H1 (cell line): Measurements from ENCODE around the gene RBM4B. TPM values are rescaled to one million over a fixed set of nuclear protein-coding genes. Genes with fewer than 3 reads are reported as not detected.

ENCODE experiments used
- CTCF ChIA-PET: fragments of 300-600 bp; sonication (Branson Sonifier 250); formaldehyde crosslinking; loops from one replicate; lab custom pipeline; 2021; ENCODE audit not compliant: partially characterized antibody; lab: Charles Lee
- POLR2A ChIA-PET: fragments of 300-600 bp; sonication (Branson Sonifier 250); formaldehyde crosslinking; loops from one replicate; lab custom pipeline; 2021; ENCODE audit warnings: inconsistent platforms; ENCODE audit not compliant: partially characterized antibody; lab: Charles Lee
- DNase-seq, 2 experiments: peaks; one replicate each; pipeline versions ENCODE4 v3.0.0 to v3.0.0-alpha.2; 2010 to 2022; ENCODE audit warnings: low spot score in 2 of 2, low read depth in 1 of 2, mixed read lengths in 1 of 2
- FAIRE-seq: peaks from 2 replicates; lab custom pipeline; 2011; peaks lifted over from hg19 to GRCh38; lab: Jason Lieb, UNC
- H2AFZ ChIP-seq: 2 replicates; pipeline ENCODE4 v1.8.1; 2012; ENCODE audit warnings: low read length, inconsistent platforms
- H2AK5ac ChIP-seq: 2 replicates; pipeline ENCODE4 v1.6.1; 2013; ENCODE audit warnings: low read depth, low read length
- H2BK120ac ChIP-seq: replicated peaks from 2 replicates; pipeline ENCODE3; 2013; ENCODE audit warnings: low read depth, low read length, inconsistent platforms
- H2BK12ac ChIP-seq: 2 replicates; pipeline ENCODE4 v1.6.1; 2013; ENCODE audit warnings: low read depth, low read length
- H2BK15ac ChIP-seq: 2 replicates; pipeline ENCODE4 v1.6.1; 2013; ENCODE audit warnings: low read length
- H2BK20ac ChIP-seq: 2 replicates; pipeline ENCODE4 v1.6.1; 2013; ENCODE audit warnings: low read length
- H2BK5ac ChIP-seq: 2 replicates; pipeline ENCODE4 v1.6.1; 2013; ENCODE audit warnings: low read depth, low read length
- H3K14ac ChIP-seq: 2 replicates; pipeline ENCODE4 v1.6.1; 2013; ENCODE audit warnings: inconsistent platforms; ENCODE audit not compliant: insufficient read length
- H3K18ac ChIP-seq: 2 replicates; pipeline ENCODE4 v1.6.1; 2013; ENCODE audit warnings: low read length; ENCODE audit errors: extremely low read depth
- H3K23ac ChIP-seq: 2 replicates; pipeline ENCODE4 v1.6.1; 2013; ENCODE audit warnings: inconsistent platforms; ENCODE audit not compliant: insufficient read length
- H3K23me2 ChIP-seq: 2 replicates; pipeline ENCODE4 v1.6.1; 2013; ENCODE audit warnings: low read depth, low read length
- H3K27ac ChIP-seq: 2 replicates; pipeline ENCODE4 v1.6.1; 2011; ENCODE audit warnings: low read depth, low read length, inconsistent platforms
- H3K27me3 ChIP-seq, 4 experiments: replicated peaks in 1 of 4; 1 replicate in 1 of 4; 2 replicates in 3 of 4; pipeline versions ENCODE4 v1.6.1 to v1.8.1; 2011 to 2013; ENCODE audit warnings: low read length in 3 of 4, mild to moderate bottlenecking in 3 of 4, inconsistent platforms in 2 of 4, mixed read lengths in 2 of 4, moderate library complexity in 1 of 4; ENCODE audit not compliant: control insufficient read depth in 3 of 4, insufficient read depth in 3 of 4; ENCODE audit errors: extremely low read depth in 1 of 4
- H3K36me3 ChIP-seq, 4 experiments: 2 replicates each; pipeline versions ENCODE4 v1.6.1 to v1.8.1; 2011 to 2013; ENCODE audit warnings: mild to moderate bottlenecking in 4 of 4, low read length in 3 of 4, moderate library complexity in 2 of 4, control low read depth in 1 of 4, inconsistent platforms in 1 of 4; ENCODE audit not compliant: insufficient read depth in 4 of 4, control insufficient read depth in 2 of 4
- H3K4ac ChIP-seq: replicated peaks from 2 replicates; pipeline ENCODE3; 2013; ENCODE audit warnings: low read length, low read depth, mixed read lengths, inconsistent platforms; ENCODE audit not compliant: insufficient read length
- H3K4me1 ChIP-seq, 4 experiments: replicated peaks in 1 of 4; 1 replicate in 1 of 4; 2 replicates in 3 of 4; pipeline versions ENCODE4 v1.6.1 to v1.8.1; 2011 to 2013; ENCODE audit warnings: low read length in 3 of 4, inconsistent platforms in 2 of 4, mixed read lengths in 1 of 4; ENCODE audit not compliant: insufficient read depth in 4 of 4, control insufficient read depth in 3 of 4
- H3K4me2 ChIP-seq, 2 experiments: 2 replicates each; pipeline versions ENCODE4 v1.6.1 to v1.8.1; 2011 to 2013; ENCODE audit warnings: low read depth in 2 of 2, low read length in 2 of 2, control low read depth in 1 of 2, inconsistent platforms in 1 of 2, mild to moderate bottlenecking in 1 of 2; ENCODE audit not compliant: insufficient read depth in 1 of 2
- H3K4me3 ChIP-seq, 4 experiments: fragments of 200-600, 300-600 bp in 1 of 4; sonication (generic), shearing (Covaris generic), sonication (Bioruptor Twin) in 1 of 4; 2 replicates each; pipeline versions ENCODE4 v1.5.1 to v1.8.1; 2011 to 2016; ENCODE audit warnings: low read length in 4 of 4, low read depth in 3 of 4, control low read depth in 2 of 4, inconsistent platforms in 2 of 4, mild to moderate bottlenecking in 2 of 4, mixed read lengths in 1 of 4, moderate library complexity in 1 of 4; ENCODE audit not compliant: insufficient read depth in 2 of 4; ENCODE audit errors: extremely low read depth in 1 of 4
- H3K56ac ChIP-seq: replicated peaks from 2 replicates; pipeline ENCODE3; 2013; ENCODE audit warnings: low read depth, mild to moderate bottlenecking, mixed read lengths, low read length, inconsistent platforms; ENCODE audit not compliant: insufficient read length
- H3K79me1 ChIP-seq: 2 replicates; pipeline ENCODE4 v1.6.1; 2013; ENCODE audit warnings: low read depth, low read length, control low read depth
- H3K79me2 ChIP-seq, 2 experiments: 2 replicates each; pipeline versions ENCODE4 v1.6.1 to v1.8.1; 2012 to 2013; ENCODE audit warnings: low read length in 2 of 2, mild to moderate bottlenecking in 2 of 2, inconsistent platforms in 1 of 2; ENCODE audit not compliant: insufficient read depth in 2 of 2, control insufficient read depth in 1 of 2
- H3K9ac ChIP-seq, 4 experiments: replicated peaks in 1 of 4; 1 replicate in 1 of 4; 2 replicates in 3 of 4; pipeline versions ENCODE4 v1.6.1 to v1.8.1; 2011 to 2013; ENCODE audit warnings: low read depth in 3 of 4, low read length in 3 of 4, control low read depth in 2 of 4, mild to moderate bottlenecking in 2 of 4, moderate library complexity in 2 of 4, inconsistent platforms in 1 of 4; ENCODE audit errors: extremely low read depth in 1 of 4
- H3K9me3 ChIP-seq, 2 experiments: 2 replicates each; pipeline versions ENCODE4 v1.6.1 to v1.8.1; 2012 to 2013; ENCODE audit warnings: mild to moderate bottlenecking in 2 of 2, moderate library complexity in 2 of 2, control low read depth in 1 of 2, inconsistent platforms in 1 of 2, low read depth in 1 of 2, low read length in 1 of 2, mixed read lengths in 1 of 2; ENCODE audit not compliant: insufficient read depth in 2 of 2
- H4K20me1 ChIP-seq, 2 experiments: replicated peaks in 1 of 2; 2 replicates each; pipeline versions ENCODE3 to v1.8.1; 2011 to 2013; ENCODE audit warnings: inconsistent platforms in 2 of 2, low read length in 2 of 2, mild to moderate bottlenecking in 1 of 2; ENCODE audit not compliant: insufficient read depth in 2 of 2, control insufficient read depth in 1 of 2
- H4K5ac ChIP-seq: 2 replicates; pipeline ENCODE4 v1.6.1; 2013; ENCODE audit warnings: low read length, low read depth, mixed read lengths, inconsistent platforms; ENCODE audit not compliant: insufficient read length
- H4K8ac ChIP-seq: 2 replicates; pipeline ENCODE4 v1.8.0; 2013; ENCODE audit warnings: mild to moderate bottlenecking, moderate library complexity, low read length, inconsistent platforms; ENCODE audit not compliant: insufficient read depth; ENCODE audit errors: extremely low read depth
- H4K91ac ChIP-seq: replicated peaks from 2 replicates; pipeline ENCODE3; 2013; ENCODE audit warnings: low read length, mixed read lengths, inconsistent platforms; ENCODE audit not compliant: insufficient read length
- HDAC2 ChIP-seq, 2 experiments: fragments of 300-600 bp in 1 of 2; sonication (generic) in 1 of 2; IDR thresholded peaks; 2 replicates each; pipeline ENCODE4 v1.6.1; 2011 to 2012; ENCODE audit warnings: low read depth in 2 of 2, low read length in 2 of 2, mild to moderate bottlenecking in 2 of 2, moderate library complexity in 2 of 2, borderline replicate concordance in 1 of 2, inconsistent platforms in 1 of 2
- MAFK ChIP-seq: IDR thresholded peaks from 2 replicates; pipeline ENCODE4 v1.6.1; 2012; ENCODE audit warnings: low read depth, mild to moderate bottlenecking, improper control_type of control experiment, low read length
- WGBS, 2 experiments: shearing (Covaris generic) in 1 of 2; methylation state at CpG; one replicate each; pipeline versions ENCODE4 v1.1.6 to v1.1.7; 2013 to 2015; ENCODE audit warnings: low lambda C conversion rate in 2 of 2, mixed read lengths in 2 of 2, inconsistent platforms in 1 of 2, low coverage in 1 of 2, missing lambda C conversion rate in 1 of 2; ENCODE audit not compliant: insufficient replicate concordance in 2 of 2, insufficient coverage in 1 of 2, insufficient read length in 1 of 2; ENCODE audit errors: extremely low coverage in 1 of 2, missing lambda C conversion rate in 1 of 2; 5-methylcytosine and 5-hydroxymethylcytosine counted together
- polyA plus RNA-seq, 7 experiments: library from polyadenylated mRNA; depleted of rRNA in 3 of 7; stranded (reverse) in 5 of 7; unstranded in 2 of 7; fragments of >200 nt in 5 of 7; fragments of 200-250 nt in 2 of 7; gene quantifications; 1 replicate in 5 of 7; 2 replicates in 1 of 7; 4 replicates in 1 of 7; pipeline versions ENCODE4 v1.2.1 to v1.2.3, GENCODE V29; 2011 to 2013; ENCODE audit warnings: missing spikeins in 2 of 7, mixed read lengths in 2 of 7
- total RNA-seq: library from RNA; stranded (reverse); fragmentation: NEBNext Ultra II Directional; extraction: Animal tissue kit (Norgen Biotek cat#: 25700); gene quantifications from 2 replicates; pipeline ENCODE4 v1.2.1, GENCODE V29; 2021

The RBM4B gene
- total and polyA plus RNA-seq, 2 of the 8 experiments (the other 6 are each of a cell fraction or from before 2014, with no cell fraction given) = 27.5 to 30.5 TPM

GRCh38 chr11:66617155-66617834, 60.4 kb downstream of the RBM4B start:
- Histone ChIP-seq H4K8ac (peak overlapping the region; percentile 19; the same call in 1 of the 2 replicates), H2BK120ac (no peak overlapping the region), H4K5ac (no peak overlapping the region), H3K4me1 (peaks cover 0 to 15% (median 3%) of the 10 kb centered on the region in 4 experiments; a peak in 4 of 7 replicates), H2BK12ac (no peak overlapping the region; the same call in 1 of the 2 replicates), H3K4me3 (peak overlapping the region; percentile 81 to 99 (median 92)), H3K9me3 (no peaks in the 10 kb centered on the region), H2BK15ac (no peak overlapping the region), H2AK5ac (no peak overlapping the region), H3K18ac (no peak overlapping the region; the same call in 1 of the 2 replicates), H3K4ac (no peak overlapping the region), H3K79me2 (peaks cover 47 to 58% of the 10 kb centered on the region in 2 experiments), H3K14ac (no peak overlapping the region), H3K36me3 (peaks cover 2 to 32% (median 10%) of the 10 kb centered on the region in 4 experiments; a peak in 5 of 8 replicates), H3K9ac (peak overlapping the region; percentile 86 to 99 (median 94)), H4K20me1 (peaks cover 30 to 35% of the 10 kb centered on the region in 2 experiments), H3K27ac (peak overlapping the region; percentile 98), H3K23ac (no peak overlapping the region), H3K4me2 (peak overlapping the region; percentile 86 to 94), H3K56ac (no peak overlapping the region), H2AFZ (no peak overlapping the region), H3K79me1 (no peaks in the 10 kb centered on the region; the same call in none of the 2 replicates)
- DNase-seq = no peak
- ChIA-PET CTCF (interaction anchor here (0.7 to 3.2 kb wide), 6 partner anchors 10 to 122 kb away, joined by 3 to 14 read pairs (median 4); partner anchors contain the start of genes CCDC87 and CCS), POLR2A (interaction anchor here (0.6 to 66.2 kb wide), 26 partner anchors 4 to 340 kb away, joined by 3 to 2165 read pairs (median 6); partner anchors contain the start of genes ACTN3, BBS1, CCDC87 and CCS)
- 4% methylated on average over 32 of the region's 38 CpGs; no CpG with 5 or more reads in 1 of the 2 experiments for WGBS, 2 experiments
- FAIRE-seq = no peak
- TF ChIP-seq MAFK (no peak), HDAC2 (IDR thresholded peaks at IDR 0.05; ENCODE audit: borderline replicate concordance in 1 of 2, low read depth in 2 of 2, low read length in 2 of 2) (0 out of 4 replicates have a peak, but pooled peaks of 1 of the 2 experiments have one; percentile 6)
- TF ChIP-seq, all 59 proteins: peak for 1
- peak overlapping the region; percentile 10 for H4K91ac ChIP-seq
- H2BK20ac ChIP-seq = no peak overlapping the region
- H2BK5ac ChIP-seq = peak overlapping the region; percentile 100; the same call in 1 of the 2 replicates
- H3K27me3 ChIP-seq = no peaks in the 10 kb centered on the region
- peaks cover 11% of the 10 kb centered on the region for H3K23me2 ChIP-seq
